Measurements from ENCODE around the gene CREB1. TPM values are rescaled to one million over a fixed set of nuclear protein-coding genes. Genes with fewer than 3 reads are reported as not detected.

The CREB1 gene
- total and polyA plus RNA-seq, 9 of the 15 experiments (the other 6 are each of a cell fraction or from before 2014, with no cell fraction given), result 8.9 to 51.3 (median 19.5) TPM

- TF ChIP-seq RBFOX2 (IDR thresholded peaks at IDR 0.05; ENCODE audit: low read depth, low read length) (peak; percentile 90), YY1 (IDR thresholded peaks at IDR 0.05; ENCODE audit: borderline replicate concordance in 1 of 3, control insufficient read depth in 1 of 3, extremely low read depth in 1 of 3, insufficient read depth in 3 of 3, insufficient read length in 1 of 3, insufficient replicate concordance in 2 of 3, low read depth in 1 of 3, low read length in 2 of 3) (peak in 1 of 3 experiments; percentile 37), POLR2AphosphoS5 (IDR thresholded peaks at IDR 0.05; ENCODE audit: control insufficient read depth, insufficient read depth, low read depth, low read length) (peak; percentile 62), ZBTB33 (CRISPR knock-in tag; IDR thresholded peaks at IDR 0.05) (peak; percentile 70), RREB1 (CRISPR knock-in tag; IDR thresholded peaks at IDR 0.05) (no peak), ID3 (CRISPR knock-in tag; IDR thresholded peaks at IDR 0.05) (no peak), ID3 (tag; IDR thresholded peaks at IDR 0.05) (no peak), CREB3L1 (IDR thresholded peaks at IDR 0.05; ENCODE audit: borderline replicate concordance, low read depth) (peak; percentile 97), KDM5B (IDR thresholded peaks at IDR 0.05; ENCODE audit: insufficient replicate concordance, low read depth, low read length) (peak; percentile 54), TARDBP (IDR thresholded peaks at IDR 0.05) (0 out of 2 replicates have a peak, but pooled peaks have one; percentile 32), CHD4 (IDR thresholded peaks at IDR 0.05; ENCODE audit: insufficient read depth, insufficient replicate concordance, low read depth, low read length, poor library complexity, severe bottlenecking) (no peak), FOXP1 (CRISPR knock-in tag; IDR thresholded peaks at IDR 0.05) (peak; percentile 50; the same call in 1 of the 2 replicates), ZBTB12 (CRISPR knock-in tag; IDR thresholded peaks at IDR 0.05) (0 out of 2 replicates have a peak, but pooled peaks have one; percentile 30)
Measured at GRCh38 chr2:207625014-207625907, 95.5 kb downstream of the CREB1 start, which contains the start of gene METTL21A (continued).

All from K562 (cell line).